ENCODE data around the gene TEX29.

TEX29 gene

GRCh38 chr13:111339366-111340143 lies 19.1 kb downstream of the TEX29 start:
- DNase-seq (ENCODE audit: low spot score), result no peak

GRCh38 chr13:111341886-111342285 lies 21.4 kb downstream of the TEX29 start:
- no peak for DNase-seq (ENCODE audit: low spot score)

GRCh38 chr13:111342721-111343120 lies 22.3 kb downstream of the TEX29 start:
- DNase-seq (ENCODE audit: low spot score), result no peak

- DNase-seq (ENCODE audit: low spot score), result no peak
Observed at GRCh38 chr13:111343186-111343805, 22.9 kb downstream of the TEX29 start.

GRCh38 chr13:111344471-111345191 lies 24.2 kb downstream of the TEX29 start:
- no peak for DNase-seq (ENCODE audit: low spot score)

GRCh38 chr13:111345682-111346081 lies 25.2 kb downstream of the TEX29 start:
- DNase-seq (ENCODE audit: low spot score), result no peak

- no peak for DNase-seq (ENCODE audit: low spot score)
Observed at GRCh38 chr13:111346101-111346680, 25.7 kb downstream of the TEX29 start.

GRCh38 chr13:111347438-111347837 lies 27.0 kb downstream of the TEX29 start:
- no peak for DNase-seq (ENCODE audit: low spot score)

GRCh38 chr13:111353508-111353907 lies 33.1 kb downstream of the TEX29 start:
- no peak for DNase-seq (ENCODE audit: low spot score)

GRCh38 chr13:111354789-111355188 lies 34.3 kb downstream of the TEX29 start:
- DNase-seq (ENCODE audit: low spot score), result no peak

GRCh38 chr13:111356795-111357194 lies 36.4 kb downstream of the TEX29 start:
- no peak for DNase-seq (ENCODE audit: low spot score)

- no peak for DNase-seq (ENCODE audit: low spot score)
Observed at GRCh38 chr13:111359237-111359915, 38.9 kb downstream of the TEX29 start.

- no peak for DNase-seq (ENCODE audit: low spot score)
Observed at GRCh38 chr13:111359930-111360329, 39.5 kb downstream of the TEX29 start.

- no peak for DNase-seq (ENCODE audit: low spot score)
Observed at GRCh38 chr13:111360452-111360851, 40.0 kb downstream of the TEX29 start.

GRCh38 chr13:111361046-111361872 lies 40.8 kb downstream of the TEX29 start:
- no peak for DNase-seq (ENCODE audit: low spot score)

GRCh38 chr13:111361873-111362648 lies 41.6 kb downstream of the TEX29 start:
- DNase-seq (ENCODE audit: low spot score), result no peak

- no peak for DNase-seq (ENCODE audit: low spot score)
Observed at GRCh38 chr13:111363121-111363520, 42.7 kb downstream of the TEX29 start.

GRCh38 chr13:111363591-111363990 lies 43.1 kb downstream of the TEX29 start:
- DNase-seq (ENCODE audit: low spot score), result no peak

GRCh38 chr13:111365149-111366005 lies 44.9 kb downstream of the TEX29 start:
- no peak for DNase-seq (ENCODE audit: low spot score)

Measured in hematopoietic multipotent progenitor cell treated with erythropoietin and hydrocortisone succinate and interleukin-3 and kit ligand, for 17 days (in vitro differentiated cells).